ENCODE measurements around the gene SFMBT2.

GRCh38 chr10:7233259-7233991 lies 177.4 kb downstream of the SFMBT2 start:
- TF ChIP-seq HDAC2 (IDR thresholded peaks at IDR 0.05) (no peak), CTCF (IDR thresholded peaks at IDR 0.05 in 2 of 3, conservative IDR thresholded peaks at IDR 0.05 in 1 of 3; ENCODE audit: control insufficient read depth in 2 of 3, extremely low read depth in 1 of 3, insufficient read depth in 1 of 3, low read depth in 3 of 3, low read length in 3 of 3) (no peak), CEBPB (IDR thresholded peaks at IDR 0.05; ENCODE audit: borderline replicate concordance in 1 of 2, low read depth in 2 of 2, low read length in 2 of 2) (no peak), SMAD1 (IDR thresholded peaks at IDR 0.05; ENCODE audit: low read depth, partially characterized antibody) (no peak), TAF1 (IDR thresholded peaks at IDR 0.05; ENCODE audit: borderline replicate concordance, low read depth, low read length) (no peak), BMI1 (IDR thresholded peaks at IDR 0.05; ENCODE audit: borderline replicate concordance) (no peak), SRF (IDR thresholded peaks at IDR 0.05; ENCODE audit: low read depth in 2 of 2, low read length in 2 of 2) (no peak)
- TF ChIP-seq, protein P1, sequence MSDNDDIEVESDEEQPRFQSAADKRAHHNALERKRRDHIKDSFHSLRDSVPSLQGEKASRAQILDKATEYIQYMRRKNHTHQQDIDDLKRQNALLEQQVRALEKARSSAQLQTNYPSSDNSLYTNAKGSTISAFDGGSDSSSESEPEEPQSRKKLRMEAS (IDR thresholded peaks at IDR 0.05; ENCODE audit: low read depth, low read length): no peak
- TF ChIP-seq, protein P2, sequence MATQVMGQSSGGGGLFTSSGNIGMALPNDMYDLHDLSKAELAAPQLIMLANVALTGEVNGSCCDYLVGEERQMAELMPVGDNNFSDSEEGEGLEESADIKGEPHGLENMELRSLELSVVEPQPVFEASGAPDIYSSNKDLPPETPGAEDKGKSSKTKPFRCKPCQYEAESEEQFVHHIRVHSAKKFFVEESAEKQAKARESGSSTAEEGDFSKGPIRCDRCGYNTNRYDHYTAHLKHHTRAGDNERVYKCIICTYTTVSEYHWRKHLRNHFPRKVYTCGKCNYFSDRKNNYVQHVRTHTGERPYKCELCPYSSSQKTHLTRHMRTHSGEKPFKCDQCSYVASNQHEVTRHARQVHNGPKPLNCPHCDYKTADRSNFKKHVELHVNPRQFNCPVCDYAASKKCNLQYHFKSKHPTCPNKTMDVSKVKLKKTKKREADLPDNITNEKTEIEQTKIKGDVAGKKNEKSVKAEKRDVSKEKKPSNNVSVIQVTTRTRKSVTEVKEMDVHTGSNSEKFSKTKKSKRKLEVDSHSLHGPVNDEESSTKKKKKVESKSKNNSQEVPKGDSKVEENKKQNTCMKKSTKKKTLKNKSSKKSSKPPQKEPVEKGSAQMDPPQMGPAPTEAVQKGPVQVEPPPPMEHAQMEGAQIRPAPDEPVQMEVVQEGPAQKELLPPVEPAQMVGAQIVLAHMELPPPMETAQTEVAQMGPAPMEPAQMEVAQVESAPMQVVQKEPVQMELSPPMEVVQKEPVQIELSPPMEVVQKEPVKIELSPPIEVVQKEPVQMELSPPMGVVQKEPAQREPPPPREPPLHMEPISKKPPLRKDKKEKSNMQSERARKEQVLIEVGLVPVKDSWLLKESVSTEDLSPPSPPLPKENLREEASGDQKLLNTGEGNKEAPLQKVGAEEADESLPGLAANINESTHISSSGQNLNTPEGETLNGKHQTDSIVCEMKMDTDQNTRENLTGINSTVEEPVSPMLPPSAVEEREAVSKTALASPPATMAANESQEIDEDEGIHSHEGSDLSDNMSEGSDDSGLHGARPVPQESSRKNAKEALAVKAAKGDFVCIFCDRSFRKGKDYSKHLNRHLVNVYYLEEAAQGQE (IDR thresholded peaks at IDR 0.05; ENCODE audit: low read depth, low read length): no peak
